HG02938 (cell line): ENCODE results near the gene MATK.

ENCODE experiments used
- ATAC-seq: cut with Tn5 transposase; IDR thresholded peaks from one replicate; pipeline ENCODE4 v1.9.1; 2021; ENCODE audit warnings: mild to moderate bottlenecking, moderate library complexity; ENCODE audit not compliant: unreplicated experiment

MATK gene

GRCh38 chr19:3785938-3786824 lies at the start of gene MATK:
TSS of gene MATK (minus strand) at chr19:3786381. CDS start at chr19:3785135, 1,246 bp downstream.
- no peak for ATAC-seq

- no peak for ATAC-seq
Observed at GRCh38 chr19:3835055-3835435, 48.9 kb upstream of the MATK start.

- ATAC-seq, result no peak
Observed at GRCh38 chr19:3834349-3835054, 48.3 kb upstream of the MATK start.

GRCh38 chr19:3833578-3834348 lies 47.6 kb upstream of the MATK start:
- ATAC-seq, result no peak

GRCh38 chr19:3832001-3832400 lies 45.8 kb upstream of the MATK start:
- ATAC-seq, result no peak

- ATAC-seq, result no peak
Observed at GRCh38 chr19:3831601-3832000, 45.4 kb upstream of the MATK start.

GRCh38 chr19:3830621-3831589 lies 44.7 kb upstream of the MATK start:
- ATAC-seq, result no peak

GRCh38 chr19:3827306-3827705 lies 41.1 kb upstream of the MATK start:
- ATAC-seq, result no peak

GRCh38 chr19:3826163-3826562 lies 40.0 kb upstream of the MATK start:
- ATAC-seq, result no peak

- no peak for ATAC-seq
Observed at GRCh38 chr19:3825286-3825956, 39.2 kb upstream of the MATK start.

- ATAC-seq, result no peak
Observed at GRCh38 chr19:3823350-3823713, 37.2 kb upstream of the MATK start.

GRCh38 chr19:3822683-3823349 lies 36.6 kb upstream of the MATK start:
- no peak for ATAC-seq

- ATAC-seq, result no peak
Observed at GRCh38 chr19:3821857-3822364, 35.7 kb upstream of the MATK start.

- ATAC-seq, result no peak
Observed at GRCh38 chr19:3821156-3821555, 35.0 kb upstream of the MATK start.

GRCh38 chr19:3819989-3820388 lies 33.8 kb upstream of the MATK start:
- ATAC-seq, result no peak

GRCh38 chr19:3818918-3819317 lies 32.7 kb upstream of the MATK start:
- ATAC-seq, result no peak

GRCh38 chr19:3818466-3818865 lies 32.3 kb upstream of the MATK start:
- no peak for ATAC-seq

GRCh38 chr19:3817761-3818160 lies 31.6 kb upstream of the MATK start:
- no peak for ATAC-seq

- no peak for ATAC-seq
Observed at GRCh38 chr19:3816566-3817218, 30.5 kb upstream of the MATK start.
